Progenitor cell of endocrine pancreas (in vitro differentiated cells): Measurements from ENCODE around the gene ECHS1. TPM values are rescaled to one million over a fixed set of nuclear protein-coding genes. Genes with fewer than 3 reads are reported as not detected.

ENCODE experiments used
- DNase-seq: peaks from one replicate; pipeline ENCODE4 v3.0.0; 2021; ENCODE audit warnings: low spot score; ENCODE audit not compliant: unreplicated experiment
- H3K27ac Mint-ChIP-seq: 2 replicates; pipeline ENCODE4 v1.8.0; 2021; ENCODE audit warnings: mild to moderate bottlenecking, moderate library complexity, mixed read lengths
- H3K27me3 Mint-ChIP-seq: 2 replicates; pipeline ENCODE4 v1.8.0; 2021; ENCODE audit warnings: mixed read lengths
- H3K36me3 Mint-ChIP-seq: 2 replicates; pipeline ENCODE4 v1.8.0; 2022; ENCODE audit warnings: mixed read lengths; ENCODE audit not compliant: insufficient read depth
- H3K4me1 Mint-ChIP-seq: 2 replicates; pipeline ENCODE4 v1.8.0; 2021; ENCODE audit warnings: low read depth, mixed read lengths
- H3K4me3 Mint-ChIP-seq: 2 replicates; pipeline ENCODE4 v1.8.0; 2021; ENCODE audit warnings: low read depth, mild to moderate bottlenecking, moderate library complexity, mixed read lengths
- H3K9me3 Mint-ChIP-seq: 2 replicates; pipeline ENCODE4 v1.8.0; 2021; ENCODE audit warnings: low read depth, mixed read lengths
- total RNA-seq: library from RNA; stranded (reverse); gene quantifications from 2 replicates; pipeline ENCODE4 v1.2.1, GENCODE V29; 2021
- TF ChIP-seq, protein P1 (sequence below): fragments of 200-600 bp; sonication (generic); IDR thresholded peaks from one replicate; pipeline ENCODE4 v1.5.0; 2021; ENCODE audit warnings: antibody characterized with exemption, mild to moderate bottlenecking; ENCODE audit not compliant: unreplicated experiment

The ECHS1 gene
- total RNA-seq, 1 donor from 2014 or later: 91.4 TPM

DNA sequence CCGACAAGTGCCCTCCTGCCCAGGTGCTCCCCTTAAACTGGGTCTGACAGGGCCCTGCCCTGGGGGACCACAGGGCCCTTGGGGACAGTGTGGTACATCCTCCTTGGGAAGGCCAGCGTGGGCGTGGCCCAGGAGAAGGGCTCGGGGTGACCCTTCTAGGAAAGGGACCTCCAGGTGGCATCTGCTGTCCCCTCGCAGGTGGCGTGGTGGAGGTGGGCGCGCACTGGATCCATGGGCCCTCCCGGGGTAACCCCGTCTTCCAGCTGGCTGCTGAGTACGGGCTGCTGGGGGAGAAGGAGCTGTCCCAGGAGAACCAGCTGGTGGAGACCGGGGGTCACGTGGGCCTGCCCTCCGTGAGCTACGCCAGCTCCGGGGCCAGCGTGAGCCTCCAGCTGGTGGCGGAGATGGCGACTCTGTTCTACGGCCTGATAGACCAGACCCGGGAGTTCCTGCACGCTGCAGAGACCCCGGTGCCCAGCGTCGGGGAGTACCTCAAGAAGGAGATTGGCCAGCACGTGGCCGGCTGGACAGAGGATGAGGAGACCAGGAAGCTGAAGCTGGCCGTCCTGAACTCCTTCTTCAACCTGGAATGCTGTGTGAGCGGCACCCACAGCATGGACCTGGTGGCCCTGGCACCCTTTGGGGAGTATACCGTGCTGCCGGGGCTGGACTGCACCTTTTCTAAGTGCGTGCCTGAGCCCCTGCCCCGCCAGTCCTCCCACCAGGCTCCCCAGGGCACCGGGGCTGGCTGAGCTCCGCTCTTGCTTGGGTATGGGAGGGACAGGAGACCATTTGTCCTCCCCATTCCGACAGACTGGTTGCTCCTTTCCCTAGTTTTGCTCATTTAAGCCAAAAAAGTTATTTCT lies 6.9 kb upstream of the ECHS1 start:
- Mint-ChIP-seq H3K9me3 (no peaks in the 10 kb centered on the region), H3K4me1 (peaks cover 1% of the 10 kb centered on the region), H3K27ac (no peak overlapping the region), H3K27me3 (peaks cover 23% of the 10 kb centered on the region), H3K36me3 (peaks cover 3% of the 10 kb centered on the region), H3K4me3 (peak overlapping the region; percentile 65)
- DNase-seq: no peak
- TF ChIP-seq, protein P1, sequence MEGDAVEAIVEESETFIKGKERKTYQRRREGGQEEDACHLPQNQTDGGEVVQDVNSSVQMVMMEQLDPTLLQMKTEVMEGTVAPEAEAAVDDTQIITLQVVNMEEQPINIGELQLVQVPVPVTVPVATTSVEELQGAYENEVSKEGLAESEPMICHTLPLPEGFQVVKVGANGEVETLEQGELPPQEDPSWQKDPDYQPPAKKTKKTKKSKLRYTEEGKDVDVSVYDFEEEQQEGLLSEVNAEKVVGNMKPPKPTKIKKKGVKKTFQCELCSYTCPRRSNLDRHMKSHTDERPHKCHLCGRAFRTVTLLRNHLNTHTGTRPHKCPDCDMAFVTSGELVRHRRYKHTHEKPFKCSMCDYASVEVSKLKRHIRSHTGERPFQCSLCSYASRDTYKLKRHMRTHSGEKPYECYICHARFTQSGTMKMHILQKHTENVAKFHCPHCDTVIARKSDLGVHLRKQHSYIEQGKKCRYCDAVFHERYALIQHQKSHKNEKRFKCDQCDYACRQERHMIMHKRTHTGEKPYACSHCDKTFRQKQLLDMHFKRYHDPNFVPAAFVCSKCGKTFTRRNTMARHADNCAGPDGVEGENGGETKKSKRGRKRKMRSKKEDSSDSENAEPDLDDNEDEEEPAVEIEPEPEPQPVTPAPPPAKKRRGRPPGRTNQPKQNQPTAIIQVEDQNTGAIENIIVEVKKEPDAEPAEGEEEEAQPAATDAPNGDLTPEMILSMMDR: no peak

GRCh38 chr10:133379152-133379800 lies 6.1 kb upstream of the ECHS1 start, which contains the start of gene PAOX:
TSS of gene PAOX (plus strand) at chr10:133379262. CDS start at chr10:133379317, 55 bp downstream.
- Mint-ChIP-seq H3K27me3 (peaks cover 29% of the 10 kb centered on the region), H3K36me3 (no peaks in the 10 kb centered on the region), H3K4me1 (peaks cover 1% of the 10 kb centered on the region), H3K27ac (no peak within 1 kb of the TSS), H3K4me3 (peak within 1 kb of the TSS; percentile 71), H3K9me3 (no peaks in the 10 kb centered on the region)
- TF ChIP-seq, protein P1: no peak
- peak; percentile 56 for DNase-seq

GRCh38 chr10:133378251-133379096 lies 5.3 kb upstream of the ECHS1 start:
- Mint-ChIP-seq H3K4me3 (peak overlapping the region; percentile 71), H3K4me1 (peaks cover 4% of the 10 kb centered on the region), H3K36me3 (no peaks in the 10 kb centered on the region), H3K27ac (no peak overlapping the region), H3K27me3 (peaks cover 33% of the 10 kb centered on the region), H3K9me3 (no peaks in the 10 kb centered on the region)
- DNase-seq: no peak
- TF ChIP-seq, protein P1: no peak

- DNase-seq: no peak
- Mint-ChIP-seq H3K36me3 (no peaks in the 10 kb centered on the region), H3K27ac (no peak overlapping the region), H3K9me3 (no peaks in the 10 kb centered on the region), H3K4me1 (peaks cover 5% of the 10 kb centered on the region), H3K4me3 (peak overlapping the region; percentile 71), H3K27me3 (peaks cover 33% of the 10 kb centered on the region)
- TF ChIP-seq, protein P1: no peak
These were observed 4.7 kb upstream of the ECHS1 start for GRCh38 chr10:133377818-133378250.
